MM.1S (cell line): Measurements from ENCODE around the gene MYLK2.

Source experiments
- DNase-seq: peaks from one replicate; pipeline ENCODE4 v3.0.0-alpha.2; 2015
- H2AFZ ChIP-seq: fragments of 300-600 bp; sonication (generic); 2 replicates; pipeline ENCODE4 v1.6.0; 2016; ENCODE audit warnings: antibody characterized with exemption, low read length
- H3F3A ChIP-seq: fragments of 300-600 bp; sonication (generic); 2 replicates; pipeline ENCODE4 v1.6.1; 2016; ENCODE audit warnings: mild to moderate bottlenecking, antibody characterized with exemption, low read length, moderate library complexity, mixed read lengths; ENCODE audit not compliant: insufficient read depth
- H3K27ac ChIP-seq: fragments of 300-600 bp; sonication (generic); 2 replicates; pipeline ENCODE4 v1.5.1; 2016; ENCODE audit warnings: mild to moderate bottlenecking, low read length
- H3K27me3 ChIP-seq: fragments of 300-600 bp; sonication (generic); replicated peaks from 2 replicates; pipeline ENCODE4 v1.6.0; 2016; ENCODE audit warnings: low read length; ENCODE audit not compliant: insufficient read depth
- H3K36me3 ChIP-seq: fragments of 300-600 bp; sonication (generic); replicated peaks from 2 replicates; pipeline ENCODE4 v1.6.1; 2016; ENCODE audit warnings: mild to moderate bottlenecking, low read length, mixed read lengths; ENCODE audit not compliant: insufficient read depth
- H3K4me1 ChIP-seq: fragments of 300-600 bp; sonication (generic); 2 replicates; pipeline ENCODE4 v1.6.1; 2016; ENCODE audit warnings: low read length, mixed read lengths
- H3K4me2 ChIP-seq: fragments of 300-600 bp; sonication (generic); 2 replicates; pipeline ENCODE4 v1.6.0; 2016; ENCODE audit warnings: low read depth, low read length
- H3K4me3 ChIP-seq: fragments of 300-600 bp; sonication (generic); 2 replicates; pipeline ENCODE4 v1.5.1; 2016; ENCODE audit warnings: low read length, mixed read lengths
- H3K79me2 ChIP-seq: fragments of 300-600 bp; sonication (generic); 2 replicates; pipeline ENCODE4 v1.6.1; 2016; ENCODE audit warnings: mixed run types, low read length, mixed read lengths
- H3K9ac ChIP-seq: fragments of 300-600 bp; sonication (generic); 2 replicates; pipeline ENCODE4 v1.6.1; 2016; ENCODE audit warnings: low read length, mixed read lengths
- H3K9me2 ChIP-seq: fragments of 300-600 bp; sonication (generic); replicated peaks from 2 replicates; pipeline ENCODE4 v1.6.1; 2016; ENCODE audit warnings: mild to moderate bottlenecking, low read length, mixed read lengths; ENCODE audit not compliant: insufficient read depth
- H3K9me3 ChIP-seq: fragments of 300-600 bp; sonication (generic); replicated peaks from 2 replicates; pipeline ENCODE4 v1.6.1; 2016; ENCODE audit warnings: mild to moderate bottlenecking, low read length, mixed read lengths; ENCODE audit not compliant: insufficient read depth
- H4K20me1 ChIP-seq: fragments of 300-600 bp; sonication (generic); 2 replicates; pipeline ENCODE4 v1.6.1; 2016; ENCODE audit warnings: mild to moderate bottlenecking, low read length, moderate library complexity, mixed read lengths; ENCODE audit not compliant: insufficient read depth
- CTCF ChIP-seq: fragments of 300-600 bp; sonication (generic); IDR thresholded peaks from 2 replicates; pipeline ENCODE4 v1.5.1; 2016; ENCODE audit warnings: antibody characterized with exemption, low read length, mixed read lengths
- EZH2 ChIP-seq: fragments of 300-600 bp; sonication (generic); optimal IDR thresholded peaks from 2 replicates; pipeline ENCODE3; 2017; ENCODE audit warnings: low read depth, mild to moderate bottlenecking, antibody characterized with exemption, low read length, mixed read lengths
- EZH2phosphoT487 ChIP-seq: fragments of 300-600 bp; sonication (generic); IDR thresholded peaks from 2 replicates; pipeline ENCODE4 v1.6.1; 2018; ENCODE audit warnings: antibody characterized with exemption, low read length

The MYLK2 gene

GRCh38 chr20:31843288-31843687 is 24.1 kb downstream of the MYLK2 start:
- H2AFZ ChIP-seq, result no peak overlapping the region
- H3K4me1 ChIP-seq, result peaks cover 11% of the 10 kb centered on the region
- DNase-seq, result no peak
- H3K4me3 ChIP-seq, result no peak overlapping the region
- no peak overlapping the region for H3K4me2 ChIP-seq
- H3K27me3 ChIP-seq, result peaks cover 89% of the 10 kb centered on the region
- no peak overlapping the region for H3K9ac ChIP-seq
- H3K9me3 ChIP-seq, result no peaks in the 10 kb centered on the region
- 0 out of 2 replicates have a peak, but pooled peaks cover 2% of the 10 kb centered on the region for H3F3A ChIP-seq
- no peak overlapping the region for H3K27ac ChIP-seq
- H3K36me3 ChIP-seq, result no peaks in the 10 kb centered on the region
- no peaks in the 10 kb centered on the region for H3K9me2 ChIP-seq
- no peaks in the 10 kb centered on the region; the same call in 1 of the 2 replicates for H4K20me1 ChIP-seq
- no peak for TF ChIP-seq EZH2phosphoT487
- TF ChIP-seq EZH2, result no peak
- no peak for TF ChIP-seq CTCF
- H3K79me2 ChIP-seq, result no peaks in the 10 kb centered on the region

GRCh38 chr20:31843881-31844280 is 24.7 kb downstream of the MYLK2 start:
- no peak overlapping the region for H3K9ac ChIP-seq
- TF ChIP-seq CTCF (no peak), EZH2phosphoT487 (no peak), EZH2 (no peak)
- no peak overlapping the region for H3K4me3 ChIP-seq
- peaks cover 11% of the 10 kb centered on the region for H3K4me1 ChIP-seq
- H3F3A ChIP-seq, result 0 out of 2 replicates have a peak, but pooled peaks cover 2% of the 10 kb centered on the region
- H3K36me3 ChIP-seq, result no peaks in the 10 kb centered on the region
- H3K9me2 ChIP-seq, result no peaks in the 10 kb centered on the region
- no peaks in the 10 kb centered on the region for H3K79me2 ChIP-seq
- H3K27me3 ChIP-seq, result peaks cover 89% of the 10 kb centered on the region
- no peak overlapping the region for H3K4me2 ChIP-seq
- H4K20me1 ChIP-seq, result no peaks in the 10 kb centered on the region; the same call in 1 of the 2 replicates
- no peak overlapping the region for H2AFZ ChIP-seq
- H3K9me3 ChIP-seq, result no peaks in the 10 kb centered on the region
- DNase-seq, result no peak
- no peak overlapping the region for H3K27ac ChIP-seq

GRCh38 chr20:31844737-31845299 is 25.7 kb downstream of the MYLK2 start:
- Histone ChIP-seq H2AFZ (no peak overlapping the region), H3K4me2 (no peak overlapping the region), H3K27ac (no peak overlapping the region), H3K27me3 (peaks cover 94% of the 10 kb centered on the region), H3K9me3 (no peaks in the 10 kb centered on the region), H4K20me1 (no peaks in the 10 kb centered on the region; the same call in 1 of the 2 replicates), H3K9me2 (no peaks in the 10 kb centered on the region), H3K9ac (no peak overlapping the region), H3K79me2 (no peaks in the 10 kb centered on the region), H3K4me3 (no peak overlapping the region), H3F3A (0 out of 2 replicates have a peak, but pooled peaks cover 2% of the 10 kb centered on the region), H3K4me1 (peaks cover 11% of the 10 kb centered on the region), H3K36me3 (no peaks in the 10 kb centered on the region)
- DNase-seq, result no peak
- TF ChIP-seq CTCF (no peak), EZH2 (no peak), EZH2phosphoT487 (no peak)
